H9 (cell line): ENCODE results near the gene SPOCK3. TPM values are rescaled to one million over a fixed set of nuclear protein-coding genes. Genes with fewer than 3 reads are reported as not detected.

Experiments used
- DNase-seq: peaks from one replicate; pipeline ENCODE4 v3.0.0-alpha.2; 2017
- H2AFZ ChIP-seq: one replicate; pipeline ENCODE4 v1.6.1; 2013; ENCODE audit warnings: mild to moderate bottlenecking, low read length, control low read depth, moderate library complexity
- H2AK5ac ChIP-seq: 2 replicates; pipeline ENCODE4 v1.6.1; 2013; ENCODE audit warnings: low read length, control low read depth, mixed read lengths; ENCODE audit not compliant: insufficient read length
- H2BK120ac ChIP-seq: one replicate; pipeline ENCODE4 v1.6.1; 2013; ENCODE audit warnings: low read depth, mild to moderate bottlenecking, low read length, control low read depth, inconsistent platforms; ENCODE audit not compliant: poor library complexity, severe bottlenecking
- H2BK12ac ChIP-seq: 2 replicates; pipeline ENCODE4 v1.6.1; 2013; ENCODE audit warnings: low read length, control low read depth, mixed read lengths, low read depth; ENCODE audit not compliant: insufficient read length
- H2BK15ac ChIP-seq: 2 replicates; pipeline ENCODE4 v1.6.1; 2013; ENCODE audit warnings: low read depth, low read length, control low read depth
- H2BK20ac ChIP-seq: one replicate; pipeline ENCODE4 v1.6.1; 2013; ENCODE audit warnings: low read depth, mild to moderate bottlenecking, low read length, control low read depth, inconsistent platforms; ENCODE audit not compliant: poor library complexity, severe bottlenecking
- H2BK5ac ChIP-seq: 2 replicates; pipeline ENCODE4 v1.6.1; 2013; ENCODE audit warnings: low read length, control low read depth, mixed read lengths; ENCODE audit not compliant: insufficient read length
- H3K14ac ChIP-seq: 2 replicates; pipeline ENCODE4 v1.6.1; 2013; ENCODE audit warnings: low read length, control low read depth; ENCODE audit not compliant: insufficient read depth
- H3K18ac ChIP-seq: 2 replicates; pipeline ENCODE4 v1.6.1; 2013; ENCODE audit warnings: low read depth, mild to moderate bottlenecking, mixed read lengths, low read length, control low read depth; ENCODE audit not compliant: insufficient read length
- H3K23ac ChIP-seq: 2 replicates; pipeline ENCODE4 v1.6.1; 2013; ENCODE audit warnings: low read length, control low read depth, mixed read lengths, low read depth; ENCODE audit not compliant: insufficient read length
- H3K23me2 ChIP-seq: 2 replicates; pipeline ENCODE4 v1.6.1; 2013; ENCODE audit warnings: low read depth, mild to moderate bottlenecking, mixed read lengths, low read length, control low read depth; ENCODE audit not compliant: insufficient read length, poor library complexity, severe bottlenecking
- H3K27ac ChIP-seq: 2 replicates; pipeline ENCODE4 v1.5.1; 2013; ENCODE audit warnings: low read length, control low read depth, mixed read lengths, low read depth; ENCODE audit not compliant: insufficient read length
- H3K27me3 ChIP-seq: 2 replicates; pipeline ENCODE4 v1.6.1; 2013; ENCODE audit warnings: low read length, control low read depth, inconsistent platforms; ENCODE audit not compliant: insufficient read depth
- H3K4ac ChIP-seq: 2 replicates; pipeline ENCODE4 v1.6.1; 2013; ENCODE audit warnings: low read depth, mild to moderate bottlenecking, control low read depth, inconsistent platforms, low read length, moderate library complexity
- H3K4me1 ChIP-seq: 2 replicates; pipeline ENCODE4 v1.6.1; 2013; ENCODE audit warnings: low read length, control low read depth, inconsistent platforms; ENCODE audit not compliant: insufficient read depth
- H3K4me2 ChIP-seq: 2 replicates; pipeline ENCODE4 v1.6.1; 2013; ENCODE audit warnings: low read length, control low read depth, mixed read lengths; ENCODE audit not compliant: insufficient read length, insufficient read depth
- H3K56ac ChIP-seq: 2 replicates; pipeline ENCODE4 v1.6.1; 2013; ENCODE audit warnings: low read depth, mild to moderate bottlenecking, mixed read lengths, low read length, control low read depth; ENCODE audit not compliant: insufficient read length
- H3K79me1 ChIP-seq: 2 replicates; pipeline ENCODE4 v1.6.1; 2013; ENCODE audit warnings: low read depth, mild to moderate bottlenecking, moderate library complexity, low read length, control low read depth, inconsistent platforms; ENCODE audit not compliant: insufficient read depth, poor library complexity, severe bottlenecking
- H3K79me2 ChIP-seq: 2 replicates; pipeline ENCODE4 v1.6.1; 2013; ENCODE audit warnings: low read length, control low read depth, inconsistent platforms; ENCODE audit not compliant: insufficient read depth
- H3K9ac ChIP-seq: 2 replicates; pipeline ENCODE4 v1.6.1; 2013; ENCODE audit warnings: low read length, control low read depth, mixed read lengths; ENCODE audit not compliant: insufficient read length; ENCODE audit errors: extremely low read depth
- H3K9me3 ChIP-seq: one replicate; pipeline ENCODE4 v1.6.1; 2013; ENCODE audit warnings: low read depth, low read length, inconsistent platforms; ENCODE audit not compliant: control insufficient read depth
- H3T11ph ChIP-seq: one replicate; pipeline ENCODE4 v1.6.1; 2013; ENCODE audit warnings: mild to moderate bottlenecking, low read length, control low read depth, inconsistent platforms
- H4K20me1 ChIP-seq: one replicate; pipeline ENCODE4 v1.6.1; 2013; ENCODE audit not compliant: control insufficient read depth, insufficient read length, insufficient read depth
- H4K5ac ChIP-seq: 2 replicates; pipeline ENCODE4 v1.6.1; 2013; ENCODE audit warnings: low read depth, mild to moderate bottlenecking, mixed read lengths, low read length, control low read depth; ENCODE audit not compliant: insufficient read length
- H4K8ac ChIP-seq: replicated peaks from 2 replicates; pipeline ENCODE4 v1.6.1; 2013; ENCODE audit warnings: low read length, control low read depth, mixed read lengths, low read depth; ENCODE audit not compliant: insufficient read length
- H4K91ac ChIP-seq: 2 replicates; pipeline ENCODE4 v1.6.1; 2013; ENCODE audit warnings: low read depth, mild to moderate bottlenecking, moderate library complexity, mixed read lengths, low read length, control low read depth; ENCODE audit not compliant: insufficient read length
- H3K27ac Mint-ChIP-seq, 3 experiments: 2 replicates in 2 of 3; 3 replicates in 1 of 3; pipeline ENCODE4 v1.8.0; 2020 to 2021; ENCODE audit warnings: mixed read lengths in 3 of 3, mild to moderate bottlenecking in 1 of 3, moderate library complexity in 1 of 3
- H3K27me3 Mint-ChIP-seq: 2 replicates; pipeline ENCODE4 v1.8.0; 2021; ENCODE audit warnings: low read depth, mild to moderate bottlenecking, moderate library complexity, mixed read lengths
- H3K36me3 Mint-ChIP-seq, 3 experiments: 2 replicates in 2 of 3; 3 replicates in 1 of 3; pipeline ENCODE4 v1.8.0; 2020 to 2021; ENCODE audit warnings: low read depth in 3 of 3, mixed read lengths in 3 of 3; ENCODE audit not compliant: insufficient read depth in 1 of 3
- H3K4me1 Mint-ChIP-seq, 2 experiments: 2 replicates each; pipeline ENCODE4 v1.8.0; 2020; ENCODE audit warnings: mixed read lengths in 2 of 2
- H3K4me3 Mint-ChIP-seq, 2 experiments: 2 replicates in 1 of 2; 3 replicates in 1 of 2; pipeline ENCODE4 v1.8.0; 2020 to 2021; ENCODE audit warnings: mild to moderate bottlenecking in 2 of 2, mixed read lengths in 2 of 2, moderate library complexity in 1 of 2
- H3K9me3 Mint-ChIP-seq, 2 experiments: 2 replicates in 1 of 2; 3 replicates in 1 of 2; pipeline ENCODE4 v1.8.0; 2020; ENCODE audit warnings: mild to moderate bottlenecking in 2 of 2, mixed read lengths in 2 of 2, moderate library complexity in 1 of 2
- CTCF ChIP-seq: fragments of 200-600 bp; sonication (generic); conservative IDR thresholded peaks from 3 replicates; pipeline ENCODE4 v1.8.0; 2021; ENCODE audit warnings: antibody characterized with exemption, mild to moderate bottlenecking
- WGBS: extraction: QIAGEN DNeasy Blood & Tissue Kit; methylation state at CpG from one replicate; pipeline ENCODE4 v1.1.7; 2013; ENCODE audit warnings: missing lambda C conversion rate, low lambda C conversion rate, mixed read lengths; ENCODE audit not compliant: insufficient read length; ENCODE audit errors: extremely low coverage; 5-methylcytosine and 5-hydroxymethylcytosine counted together
- total RNA-seq: library from RNA; stranded (reverse); gene quantifications from 2 replicates; pipeline ENCODE4 v1.2.1, GENCODE V29; 2021

The SPOCK3 gene
- total RNA-seq, 1 experiment from 2014 or later = 0.28 TPM

- Histone ChIP-seq H3K9ac (no peak overlapping the region), H3K9me3 (no peaks in the 10 kb centered on the region), H2BK15ac (no peak overlapping the region), H3T11ph (no peak overlapping the region), H3K4me1 (no peaks in the 10 kb centered on the region), H3K14ac (no peak overlapping the region), H2BK120ac (no peak overlapping the region), H2BK20ac (no peak overlapping the region), H4K5ac (no peak overlapping the region), H3K27ac (no peak overlapping the region), H3K4ac (no peak overlapping the region), H3K4me2 (no peak overlapping the region), H3K23ac (no peak overlapping the region), H2BK5ac (no peak overlapping the region), H3K23me2 (no peaks in the 10 kb centered on the region), H3K27me3 (no peaks in the 10 kb centered on the region), H2AK5ac (no peak overlapping the region), H2AFZ (no peak overlapping the region), H4K91ac (no peak overlapping the region), H2BK12ac (no peak overlapping the region), H3K79me1 (no peaks in the 10 kb centered on the region), H4K20me1 (no peaks in the 10 kb centered on the region), H3K18ac (no peak overlapping the region), H3K79me2 (no peaks in the 10 kb centered on the region), H4K8ac (no peak overlapping the region), H3K56ac (no peak overlapping the region)
- Mint-ChIP-seq H3K27me3 (no peaks in the 10 kb centered on the region), H3K27ac (no peak overlapping the region), H3K4me3 (no peak overlapping the region), H3K4me1 (no peaks in the 10 kb centered on the region), H3K9me3 (peaks cover 5 to 10% of the 10 kb centered on the region in 2 experiments), H3K36me3 (peaks cover 3 to 6% (median 5%) of the 10 kb centered on the region in 3 experiments; a peak in 4 of 7 replicates)
- DNase-seq = no peak
- WGBS = no CpG with 5 or more reads among the region's 1 CpG
- TF ChIP-seq CTCF = no peak
Observed at GRCh38 chr4:166836865-166837264, 397.4 kb downstream of the SPOCK3 start.
